Measurements from ENCODE around the gene TVP23A.

TVP23A gene

DNA sequence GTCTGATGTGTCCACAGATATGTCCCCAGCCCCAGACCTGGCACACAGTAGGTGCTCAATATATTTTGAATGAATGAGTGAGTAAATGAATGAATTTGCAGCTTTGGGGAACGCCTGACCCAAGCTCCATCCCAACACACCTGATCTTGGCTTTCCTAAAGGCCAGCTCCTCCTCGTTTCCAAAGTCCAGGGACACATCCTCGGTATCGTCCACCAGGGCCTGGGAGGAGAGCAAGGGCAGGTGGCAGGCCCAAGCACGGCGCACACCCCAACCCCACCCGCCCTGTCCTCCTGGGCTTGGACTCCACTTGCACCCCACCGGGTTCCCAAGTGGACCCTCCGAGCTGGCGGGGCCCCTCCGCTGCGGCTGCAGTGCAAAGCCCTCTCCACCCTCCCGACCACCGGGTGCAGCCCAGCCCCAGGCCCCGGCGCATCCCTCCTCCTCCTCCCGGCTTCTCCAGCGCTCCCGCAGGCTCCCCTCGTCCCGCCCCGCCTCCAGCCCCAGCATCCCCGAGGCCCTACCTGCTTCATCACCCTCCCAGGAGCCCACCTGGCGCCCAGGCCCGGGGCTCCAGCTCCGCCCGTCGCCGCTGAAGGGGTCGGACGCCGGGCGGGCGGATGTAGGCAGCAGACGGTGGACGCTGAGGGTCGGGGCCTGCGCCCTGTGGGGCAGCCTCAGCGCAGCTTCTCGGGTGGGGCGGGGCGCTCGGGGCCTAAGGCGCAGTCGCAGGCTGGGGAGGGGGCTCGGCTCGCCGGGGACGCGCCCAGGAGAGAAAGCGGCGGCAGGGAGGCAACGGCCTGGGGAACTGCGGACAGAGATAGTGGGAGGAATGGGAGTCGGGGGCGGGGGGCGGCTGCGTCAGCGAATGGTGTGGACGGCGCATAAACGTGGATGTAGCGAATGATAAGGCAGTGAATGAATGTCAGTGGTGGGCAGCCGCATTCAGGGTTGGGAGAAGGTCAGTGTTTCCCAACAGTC is at the start of gene TVP23A:
TSS of gene TVP23A (minus strand) at position 832 of the 979 bp plus-strand sequence. CDS start at position 531, 301 bp downstream.
- in situ Hi-C loops (cut with HindIII; ENCODE audit: low pct_unique_long_range_greater_than_20kb, low sequenced_read_pairs): no loop called here
- no peak for TF ChIP-seq JUND (IDR thresholded peaks at IDR 0.05; ENCODE audit: low read depth)
- no peak for DNase-seq (ENCODE audit: low read depth in 1 of 2, low spot score in 1 of 2)

DNA sequence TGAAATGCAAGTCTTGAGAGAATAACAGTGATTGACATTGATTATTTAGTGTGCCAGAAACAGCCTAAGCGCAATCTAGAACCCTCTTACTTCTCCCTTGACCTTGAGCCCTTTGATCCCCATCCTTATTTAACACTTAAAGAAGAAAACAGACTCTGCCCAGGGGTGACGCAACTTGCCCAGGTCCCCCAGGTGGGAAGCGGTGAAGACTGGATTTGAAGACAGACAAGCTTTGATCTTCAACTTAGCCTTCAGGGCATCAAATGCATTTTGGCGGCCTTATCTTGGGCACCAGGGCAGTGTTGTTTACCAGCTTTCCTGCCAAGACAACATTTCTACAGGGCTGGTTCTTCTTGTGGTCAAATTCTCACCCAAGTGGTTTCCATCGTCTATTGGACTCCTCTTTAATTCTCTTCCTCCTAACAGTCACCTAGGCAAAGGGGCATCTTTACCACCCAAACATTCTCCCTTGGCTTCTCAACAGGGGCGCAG is 49.6 kb upstream of the TVP23A start:
- TF ChIP-seq JUND (IDR thresholded peaks at IDR 0.05; ENCODE audit: low read depth): no peak
- in situ Hi-C loops (cut with HindIII; ENCODE audit: low pct_unique_long_range_greater_than_20kb, low sequenced_read_pairs): no loop called here
- no peak for DNase-seq (ENCODE audit: low read depth in 1 of 2, low spot score in 1 of 2)

DNA sequence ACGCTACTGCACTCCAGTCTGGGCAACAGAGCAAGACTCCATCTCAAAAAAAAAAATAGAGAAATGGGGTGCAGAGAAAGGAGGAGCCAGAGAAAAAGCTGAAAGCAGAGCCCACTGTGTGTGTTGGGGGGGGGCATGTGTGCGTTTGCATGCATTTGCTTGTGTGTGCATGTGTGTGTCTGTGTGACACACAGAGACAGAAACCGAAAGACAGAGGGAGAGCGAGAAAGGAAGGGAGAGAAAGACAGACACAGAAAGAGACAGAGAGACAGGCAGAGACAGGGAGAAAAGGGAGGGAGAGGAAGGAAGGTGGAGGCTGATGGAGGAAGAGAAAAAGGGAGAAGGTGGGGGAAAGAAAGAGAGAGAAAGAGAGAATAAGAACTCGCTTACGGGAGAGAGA is 48.6 kb upstream of the TVP23A start:
- TF ChIP-seq JUND (IDR thresholded peaks at IDR 0.05; ENCODE audit: low read depth): no peak
- in situ Hi-C loops (cut with HindIII; ENCODE audit: low pct_unique_long_range_greater_than_20kb, low sequenced_read_pairs): no loop called here
- DNase-seq (ENCODE audit: low read depth in 1 of 2, low spot score in 1 of 2): no peak

DNA sequence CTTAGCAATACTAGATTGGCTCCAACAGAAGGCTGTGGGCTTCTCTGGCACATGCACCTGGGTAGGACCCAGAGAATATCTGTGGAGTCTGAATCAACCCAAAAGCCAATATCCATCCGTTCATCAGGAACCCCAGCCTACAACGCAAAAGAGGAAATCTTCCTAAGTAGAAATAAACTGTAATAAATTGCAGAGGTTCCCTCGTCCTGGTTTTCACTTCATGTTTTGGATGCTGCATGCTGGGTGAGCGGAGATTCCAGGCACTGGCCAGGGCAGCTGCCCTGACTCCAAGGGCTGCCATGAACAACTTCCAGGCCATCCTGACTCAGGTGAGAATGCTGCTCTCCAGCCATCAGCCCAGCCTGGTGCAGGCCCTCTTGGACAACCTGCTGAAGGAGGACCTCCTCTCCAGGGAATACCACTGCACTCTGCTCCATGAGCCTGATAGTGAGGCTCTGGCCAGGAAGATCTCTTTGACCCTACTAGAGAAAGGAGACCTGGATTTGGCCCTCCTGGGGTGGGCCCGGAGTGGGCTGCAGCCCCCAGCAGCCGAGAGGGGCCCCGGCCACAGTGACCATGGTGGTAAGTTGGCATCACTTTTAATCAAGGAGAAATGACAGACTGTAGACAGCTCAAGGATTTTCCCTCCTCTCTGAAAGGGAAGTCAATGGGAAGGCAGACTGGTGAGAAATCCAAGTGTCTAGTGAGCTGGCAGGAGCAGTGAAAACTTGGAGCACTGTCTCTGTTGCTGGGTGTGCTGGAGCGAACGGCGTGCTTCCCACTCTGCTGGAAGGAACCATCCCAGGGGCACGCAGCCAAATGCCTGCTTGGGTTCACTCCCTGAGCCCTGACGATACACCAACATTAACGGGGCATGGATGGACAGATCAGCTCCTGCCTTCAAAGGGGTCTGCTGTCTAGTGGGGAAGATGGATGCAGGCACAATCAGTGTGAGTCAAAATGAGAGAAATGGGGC is 47.7 kb upstream of the TVP23A start:
- DNase-seq (ENCODE audit: low read depth in 1 of 2, low spot score in 1 of 2): no peak
- no peak for TF ChIP-seq JUND (IDR thresholded peaks at IDR 0.05; ENCODE audit: low read depth)
- in situ Hi-C loops (cut with HindIII; ENCODE audit: low pct_unique_long_range_greater_than_20kb, low sequenced_read_pairs): no loop called here

DNA sequence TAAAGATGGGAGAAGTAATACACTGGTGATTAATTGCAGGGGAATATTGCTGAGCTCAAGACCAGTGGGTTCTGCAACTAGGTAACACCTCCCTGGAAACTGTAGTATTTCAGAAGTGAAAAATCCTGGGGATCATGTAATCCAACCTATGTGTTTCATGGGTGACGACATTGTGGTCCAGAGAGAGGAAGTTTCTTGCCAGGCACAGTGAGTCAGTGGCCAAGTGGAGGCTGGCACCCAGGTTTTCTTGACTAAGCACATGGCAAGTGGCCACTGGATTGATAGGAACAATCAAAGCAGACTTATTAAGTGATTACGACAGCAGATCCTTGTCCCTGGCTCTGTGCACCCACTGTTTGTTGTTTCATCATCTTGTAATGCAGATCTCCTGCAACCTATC is 43.8 kb upstream of the TVP23A start:
- no peak for TF ChIP-seq JUND (IDR thresholded peaks at IDR 0.05; ENCODE audit: low read depth)
- in situ Hi-C loops (cut with HindIII; ENCODE audit: low pct_unique_long_range_greater_than_20kb, low sequenced_read_pairs): no loop called here
- no peak for DNase-seq (ENCODE audit: low read depth in 1 of 2, low spot score in 1 of 2)

DNA sequence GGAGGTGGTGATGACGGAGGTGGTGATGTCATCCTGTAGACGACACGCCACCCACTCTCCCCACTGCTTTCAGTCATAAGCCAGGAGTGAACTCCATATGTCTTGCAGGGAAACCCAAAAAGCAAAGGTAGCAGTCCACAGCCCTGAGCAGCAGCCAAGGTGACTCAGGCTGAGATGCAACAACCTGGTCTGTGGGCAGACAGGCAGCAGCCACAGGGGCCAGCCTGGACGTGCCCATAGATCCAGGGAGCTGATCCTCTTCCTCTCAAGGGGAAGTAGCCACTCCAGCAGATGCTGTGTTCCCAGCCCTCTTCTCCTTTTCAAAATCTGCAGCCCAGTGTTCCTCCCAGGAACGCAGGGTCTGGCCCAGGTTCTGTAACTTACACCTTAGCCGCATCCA is 41.1 kb upstream of the TVP23A start:
- no peak for DNase-seq (ENCODE audit: low read depth in 1 of 2, low spot score in 1 of 2)
- TF ChIP-seq JUND (IDR thresholded peaks at IDR 0.05; ENCODE audit: low read depth): no peak
- in situ Hi-C loops (cut with HindIII; ENCODE audit: low pct_unique_long_range_greater_than_20kb, low sequenced_read_pairs): no loop called here

DNA sequence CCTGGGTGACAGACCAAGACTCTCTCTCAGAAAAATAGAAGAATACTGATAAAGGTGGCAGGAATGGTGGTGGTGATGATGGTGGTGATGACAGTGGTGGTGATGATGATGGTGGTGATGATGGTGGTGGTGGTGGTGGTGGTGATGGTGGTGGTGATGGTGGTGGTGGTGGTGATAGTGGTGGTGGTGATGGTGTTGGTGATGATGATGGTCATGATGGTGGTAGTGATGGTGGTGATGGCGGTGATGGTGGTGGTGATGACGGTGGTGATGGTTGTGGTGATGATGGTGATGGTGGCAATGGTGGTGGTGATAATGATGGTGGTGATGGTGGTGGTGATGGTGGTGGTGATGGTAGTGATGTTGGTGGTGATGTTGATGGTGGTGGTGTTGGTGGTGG is 40.4 kb upstream of the TVP23A start:
- TF ChIP-seq JUND (IDR thresholded peaks at IDR 0.05; ENCODE audit: low read depth): no peak
- no peak for DNase-seq (ENCODE audit: low read depth in 1 of 2, low spot score in 1 of 2)
- in situ Hi-C loops (cut with HindIII; ENCODE audit: low pct_unique_long_range_greater_than_20kb, low sequenced_read_pairs): no loop called here

DNA sequence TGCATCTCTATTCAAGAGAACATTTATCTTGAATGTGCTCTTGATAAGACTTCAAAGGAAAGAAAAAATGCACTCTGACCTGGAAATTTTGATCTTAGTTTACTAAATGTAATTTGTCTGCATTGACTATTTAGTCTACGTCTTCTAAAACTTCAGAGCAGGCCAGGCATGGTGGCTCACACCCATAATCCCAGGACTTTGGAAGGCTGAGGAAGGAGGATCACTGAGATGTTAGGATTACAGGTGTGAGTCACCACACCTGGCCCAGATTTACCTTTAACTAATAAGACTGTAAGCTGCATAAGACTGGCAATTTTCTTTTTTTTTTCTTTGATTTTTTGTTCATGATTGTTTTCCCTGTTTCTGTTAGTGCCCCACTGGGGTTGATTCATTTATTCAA is 39.6 kb upstream of the TVP23A start:
- no peak for DNase-seq (ENCODE audit: low read depth in 1 of 2, low spot score in 1 of 2)
- in situ Hi-C loops (cut with HindIII; ENCODE audit: low pct_unique_long_range_greater_than_20kb, low sequenced_read_pairs): no loop called here
- no peak for TF ChIP-seq JUND (IDR thresholded peaks at IDR 0.05; ENCODE audit: low read depth)

DNA sequence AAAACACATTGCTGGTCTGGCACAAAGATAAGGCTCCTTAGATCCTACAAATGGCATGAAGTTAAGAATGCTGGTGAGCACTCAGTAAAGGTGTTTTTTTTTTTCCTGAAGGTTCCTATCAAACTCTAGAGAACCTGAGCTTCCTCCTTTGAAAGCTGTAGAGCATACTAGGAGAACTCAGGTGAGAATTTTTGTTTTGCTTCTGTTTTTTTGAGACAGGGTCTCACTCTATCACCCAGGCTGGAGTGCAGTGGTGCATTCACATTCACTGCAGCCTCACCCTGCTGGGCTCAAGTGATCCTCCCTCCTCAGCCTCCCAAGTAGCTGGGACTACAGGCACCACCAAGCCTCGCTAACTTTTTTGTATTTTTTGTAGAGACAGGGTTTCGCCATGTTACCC is 37.4 kb upstream of the TVP23A start:
- in situ Hi-C loops (cut with HindIII; ENCODE audit: low pct_unique_long_range_greater_than_20kb, low sequenced_read_pairs): no loop called here
- TF ChIP-seq JUND (IDR thresholded peaks at IDR 0.05; ENCODE audit: low read depth): no peak
- DNase-seq (ENCODE audit: low read depth in 1 of 2, low spot score in 1 of 2): no peak

DNA sequence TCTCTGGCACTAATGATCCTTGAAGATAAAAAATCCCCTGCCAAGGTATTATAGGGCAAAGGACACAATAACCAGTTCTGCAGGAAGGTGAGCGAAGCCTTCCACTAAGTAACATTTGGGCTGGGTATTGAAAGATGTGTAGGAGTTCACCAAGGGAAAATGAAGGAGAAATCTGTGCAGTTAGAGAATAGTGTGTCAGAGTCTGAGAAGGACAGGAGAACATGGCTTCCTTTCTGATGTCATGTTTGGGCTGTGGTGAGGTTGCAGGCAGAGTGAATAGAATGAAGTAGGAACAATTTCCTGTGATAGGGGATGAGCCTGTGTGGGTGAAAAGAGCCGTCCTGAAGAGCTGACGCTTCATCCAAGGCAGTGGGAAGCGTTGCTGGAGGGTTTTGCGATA is 34.4 kb upstream of the TVP23A start:
- no peak for TF ChIP-seq JUND (IDR thresholded peaks at IDR 0.05; ENCODE audit: low read depth)
- no peak for DNase-seq (ENCODE audit: low read depth in 1 of 2, low spot score in 1 of 2)
- in situ Hi-C loops (cut with HindIII; ENCODE audit: low pct_unique_long_range_greater_than_20kb, low sequenced_read_pairs): no loop called here

DNA sequence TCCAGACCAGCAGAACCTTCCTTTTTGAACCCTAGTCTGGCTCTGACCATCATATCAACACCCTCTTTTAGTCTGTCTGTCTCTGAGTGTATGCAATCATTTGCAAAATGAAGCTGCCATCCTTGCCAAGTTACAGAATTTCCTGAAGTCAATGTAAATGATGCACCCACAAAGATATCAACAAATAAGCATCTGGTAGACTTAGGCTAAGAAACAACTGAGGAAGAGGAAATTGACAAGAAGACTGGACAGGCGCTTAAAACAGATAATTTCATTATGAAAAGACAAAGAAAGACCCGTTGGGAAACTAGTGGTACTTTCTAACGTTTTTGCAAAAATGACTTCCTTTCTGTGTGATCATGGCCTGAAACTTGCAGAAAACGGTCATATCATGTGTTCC is 33.7 kb upstream of the TVP23A start:
- in situ Hi-C loops (cut with HindIII; ENCODE audit: low pct_unique_long_range_greater_than_20kb, low sequenced_read_pairs): no loop called here
- no peak for DNase-seq (ENCODE audit: low read depth in 1 of 2, low spot score in 1 of 2)
- no peak for TF ChIP-seq JUND (IDR thresholded peaks at IDR 0.05; ENCODE audit: low read depth)

DNA sequence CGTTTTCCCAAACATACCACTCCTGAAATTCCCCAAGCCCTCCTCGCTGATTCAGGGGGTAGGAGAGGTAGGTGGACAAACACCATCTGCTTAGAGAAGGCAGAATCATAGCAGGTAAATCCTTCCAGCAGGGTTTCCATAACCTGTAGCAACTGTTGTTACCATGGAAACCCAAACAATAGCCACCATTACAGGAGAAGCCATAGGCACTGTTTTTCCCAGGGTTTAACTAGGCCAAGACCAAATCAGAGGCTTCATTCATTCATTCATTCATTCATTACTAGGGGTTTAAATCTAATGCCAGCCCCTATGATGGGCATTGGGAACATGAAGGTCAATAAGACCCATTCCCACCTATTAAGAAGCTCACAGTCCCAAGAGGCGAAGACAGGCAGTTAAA is 32.9 kb upstream of the TVP23A start:
- TF ChIP-seq JUND (IDR thresholded peaks at IDR 0.05; ENCODE audit: low read depth): no peak
- in situ Hi-C loops (cut with HindIII; ENCODE audit: low pct_unique_long_range_greater_than_20kb, low sequenced_read_pairs): no loop called here

DNA sequence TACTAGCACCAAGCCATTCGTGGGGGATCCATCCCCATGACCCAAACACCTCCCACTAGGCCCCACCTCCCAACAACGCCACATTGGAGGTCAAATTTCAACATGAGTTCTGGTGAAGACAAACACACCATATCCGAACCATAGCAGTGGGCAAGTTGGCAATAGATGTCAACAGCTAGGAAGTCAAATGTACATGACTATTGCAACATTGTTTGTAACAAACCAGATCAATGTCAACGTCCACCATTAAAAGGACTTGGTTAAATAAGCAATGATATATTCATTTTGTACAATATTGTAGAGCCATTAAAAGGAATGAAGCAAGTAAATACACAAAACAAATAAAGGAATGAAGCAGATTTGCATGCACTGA is 31.9 kb upstream of the TVP23A start:
- no peak for DNase-seq (ENCODE audit: low read depth in 1 of 2, low spot score in 1 of 2)
- no peak for TF ChIP-seq JUND (IDR thresholded peaks at IDR 0.05; ENCODE audit: low read depth)
- in situ Hi-C loops (cut with HindIII; ENCODE audit: low pct_unique_long_range_greater_than_20kb, low sequenced_read_pairs): no loop called here

More for the DNA sequence above, 32.9 kb upstream of the TVP23A start:
- DNase-seq (ENCODE audit: low read depth in 1 of 2, low spot score in 1 of 2): no peak

Data from T47D (cell line).